A549 (cell line): Measurements from ENCODE around the gene ENTPD5. TPM values are rescaled to one million over a fixed set of nuclear protein-coding genes. Genes with fewer than 3 reads are reported as not detected.

ENCODE experiments used
- ATAC-seq, 2 experiments: fragments of 200-7000 bp in 1 of 2; fragments of >200 bp in 1 of 2; cut with Nextera tagmentation in 1 of 2; cut with Tn5 transposase in 1 of 2; 3 replicates each; pipeline versions ENCODE4 v1.8.0 to v1.9.1; 2018 to 2020; ENCODE audit warnings: mild to moderate bottlenecking in 1 of 2, moderate library complexity in 1 of 2
- CTCF ChIA-PET: fragments of 300-600 bp; sonication (Branson Sonifier 250); formaldehyde crosslinking; extraction: SDS; loops from one replicate; lab custom pipeline; 2021; ENCODE audit warnings: antibody characterized with exemption, inconsistent platforms; lab: Yijun Ruan, JAX
- POLR2A ChIA-PET: fragments of 350-600 bp; formaldehyde crosslinking; extraction: SDS; loops from one replicate; lab custom pipeline; 2021; ENCODE audit warnings: antibody characterized with exemption, inconsistent platforms; lab: Yijun Ruan, JAX
- DNase-seq, 2 experiments: peaks; one replicate each; pipeline versions ENCODE4 v3.0.0 to v3.0.0-alpha.2; 2011 to 2016; ENCODE audit warnings: low read depth in 1 of 2, low spot score in 1 of 2
- FAIRE-seq: peaks from 2 replicates; lab custom pipeline; 2011; peaks lifted over from hg19 to GRCh38; lab: Jason Lieb, UNC
- H3K27ac ChIP-seq, 2 experiments: fragments of >200 bp; sonication (Bioruptor Twin); formaldehyde crosslinking; 3 replicates each; pipeline ENCODE4 v1.5.1; 2016 to 2017
- H3K4me1 ChIP-seq: fragments of >200 bp; sonication (Bioruptor Twin); formaldehyde crosslinking; 3 replicates; pipeline ENCODE4 v1.6.1; 2016
- H3K4me2 ChIP-seq: fragments of >200 bp; sonication (Bioruptor Twin); formaldehyde crosslinking; 3 replicates; pipeline ENCODE4 v1.6.1; 2016
- H3K4me3 ChIP-seq: fragments of >200 bp; sonication (Bioruptor Twin); formaldehyde crosslinking; 3 replicates; pipeline ENCODE4 v1.5.1; 2016
- H3K9me3 ChIP-seq: fragments of >200 bp; sonication (Bioruptor Twin); formaldehyde crosslinking; 3 replicates; pipeline ENCODE4 v1.6.1; 2016
- BCL3 ChIP-seq: fragments of >200 bp; sonication (Bioruptor Twin); formaldehyde crosslinking; IDR thresholded peaks from 3 replicates; pipeline ENCODE4 v1.6.1; 2016
- CBX2 ChIP-seq: fragments of 200-600 bp; sonication (generic); IDR thresholded peaks from 2 replicates; pipeline ENCODE4 v1.6.1; 2016; ENCODE audit warnings: low read depth, mild to moderate bottlenecking, borderline replicate concordance
- CEBPB ChIP-seq, 2 experiments: fragments of >200 bp in 1 of 2; sonication (Bioruptor Twin) in 1 of 2; formaldehyde crosslinking in 1 of 2; IDR thresholded peaks; 2 replicates each; pipeline ENCODE4 v1.6.1; 2012 to 2016
- CHD2 ChIP-seq: fragments of 150-350 bp; IDR thresholded peaks from 2 replicates; pipeline ENCODE4 v1.6.1; 2014; ENCODE audit warnings: low read length; ENCODE audit not compliant: partially characterized antibody
- EHMT2 ChIP-seq: fragments of 200-600 bp; sonication (generic); IDR thresholded peaks from 2 replicates; pipeline ENCODE4 v1.6.1; 2016; ENCODE audit warnings: antibody characterized with exemption, low read depth, mild to moderate bottlenecking, moderate library complexity
- ESRRA ChIP-seq: fragments of 150-350 bp; IDR thresholded peaks from 2 replicates; pipeline ENCODE4 v1.6.1; 2014; ENCODE audit warnings: mild to moderate bottlenecking, low read length, borderline replicate concordance
- FOSB ChIP-seq: fragments of 250-450 bp; sonication (Bioruptor Pico); IDR thresholded peaks from 2 replicates; pipeline ENCODE4 v1.5.0; 2020; ENCODE audit warnings: mild to moderate bottlenecking, moderate library complexity
- FOSL2 ChIP-seq, 2 experiments: fragments of 450-650 bp in 1 of 2; fragments of >200 bp in 1 of 2; sonication (Bioruptor Twin) in 1 of 2; formaldehyde crosslinking; IDR thresholded peaks; 2 replicates each; pipeline versions ENCODE4 v1.5.0 to v1.6.1; 2016 to 2020; ENCODE audit warnings: mild to moderate bottlenecking in 1 of 2, moderate library complexity in 1 of 2
- HEYL ChIP-seq: fragments of 250-450 bp; sonication (Bioruptor Pico); IDR thresholded peaks from 2 replicates; pipeline ENCODE4 v1.8.0; 2021; ENCODE audit warnings: mild to moderate bottlenecking, moderate library complexity
- HOXB13 ChIP-seq: fragments of 250-450 bp; sonication (Bioruptor Pico); IDR thresholded peaks from 2 replicates; pipeline ENCODE4 v1.5.0; 2020; ENCODE audit warnings: low read depth, mild to moderate bottlenecking, moderate library complexity
- HOXB5 ChIP-seq: fragments of 250-450 bp; sonication (Bioruptor Pico); IDR thresholded peaks from 2 replicates; pipeline ENCODE4 v1.5.0; 2020; ENCODE audit warnings: mild to moderate bottlenecking, moderate library complexity
- JUNB ChIP-seq: fragments of >200 bp; sonication (Bioruptor Twin); formaldehyde crosslinking; IDR thresholded peaks from 2 replicates; pipeline ENCODE4 v1.6.1; 2016
- MAFK ChIP-seq: fragments of 450-650 bp; IDR thresholded peaks from 2 replicates; pipeline ENCODE4 v1.6.1; 2014; ENCODE audit not compliant: partially characterized antibody
- MYC ChIP-seq: IDR thresholded peaks from 2 replicates; pipeline ENCODE4 v1.6.1; 2012; ENCODE audit warnings: mild to moderate bottlenecking, inconsistent platforms, low read length, improper control_type of control experiment, borderline replicate concordance
- NFE2L2 ChIP-seq: fragments of 150-350 bp; conservative IDR thresholded peaks from 2 replicates; pipeline ENCODE4 v1.6.1; 2014; ENCODE audit warnings: low read length
- POLR2AphosphoS2 ChIP-seq: conservative IDR thresholded peaks from 2 replicates; pipeline ENCODE4 v1.6.1; 2012; ENCODE audit warnings: low read length, improper control_type of control experiment, inconsistent platforms
- RCOR1 ChIP-seq: fragments of 150-350 bp; IDR thresholded peaks from 2 replicates; pipeline ENCODE4 v1.6.1; 2014; ENCODE audit warnings: antibody characterized with exemption, low read length, low read depth
- RNF2 ChIP-seq: fragments of 200-600 bp; sonication (generic); IDR thresholded peaks from 2 replicates; pipeline ENCODE4 v1.6.1; 2016; ENCODE audit warnings: low read depth, mild to moderate bottlenecking, antibody characterized with exemption, moderate library complexity, borderline replicate concordance
- TFCP2L1 ChIP-seq: fragments of 250-450 bp; sonication (Bioruptor Pico); IDR thresholded peaks from 2 replicates; pipeline ENCODE4 v1.5.0; 2021; ENCODE audit warnings: mild to moderate bottlenecking
- TP53 ChIP-seq: fragments of 250-450 bp; sonication (Bioruptor Pico); IDR thresholded peaks from 2 replicates; pipeline ENCODE4 v1.5.0; 2021; ENCODE audit warnings: mild to moderate bottlenecking, moderate library complexity
- ZFP36 ChIP-seq: fragments of 450-650 bp; IDR thresholded peaks from 2 replicates; pipeline ENCODE4 v1.6.1; 2014; ENCODE audit warnings: borderline replicate concordance; ENCODE audit not compliant: partially characterized antibody
- WGBS: methylation state at CpG from one replicate; pipeline ENCODE4 v1.1.6; 2017; ENCODE audit errors: missing lambda C conversion rate; 5-methylcytosine and 5-hydroxymethylcytosine counted together
- polyA plus RNA-seq, 4 experiments: library from polyadenylated mRNA; depleted of rRNA in 3 of 4; stranded (reverse); fragments of >200 nt; fragmentation: RNase III in 1 of 4; extraction: RNeasy Plus Mini Kit Qiagen cat#74134 plus additional on column Dnase treatment in 1 of 4; gene quantifications; 2 replicates in 3 of 4; 3 replicates in 1 of 4; pipeline ENCODE4 v1.2.3, GENCODE V29; 2011 to 2017
- TF ChIP-seq, protein P1 (sequence below): fragments of 150-350 bp; IDR thresholded peaks from 2 replicates; pipeline ENCODE4 v1.6.1; 2014; ENCODE audit warnings: low read depth, mild to moderate bottlenecking, low read length
- TF ChIP-seq, protein P2 (sequence below): fragments of 250-450 bp; sonication (Bioruptor Pico); IDR thresholded peaks from 2 replicates; pipeline ENCODE4 v1.5.0; 2020; ENCODE audit warnings: low read depth, mild to moderate bottlenecking, moderate library complexity
- TF ChIP-seq, protein P3 (sequence below): fragments of 250-450 bp; sonication (Bioruptor Pico); IDR thresholded peaks from 2 replicates; pipeline ENCODE4 v1.5.0; 2021; ENCODE audit warnings: mild to moderate bottlenecking, moderate library complexity, borderline replicate concordance
- TF ChIP-seq, protein P4 (sequence below): fragments of >200 bp; sonication (Bioruptor Twin); formaldehyde crosslinking; IDR thresholded peaks from 2 replicates; pipeline ENCODE4 v1.6.1; 2016
- TF ChIP-seq, protein P5 (sequence below): IDR thresholded peaks from 2 replicates; pipeline ENCODE4 v1.6.1; 2012
- TF ChIP-seq, protein P6 (sequence below): fragments of >200 bp; sonication (Bioruptor Twin); formaldehyde crosslinking; IDR thresholded peaks from 3 replicates; pipeline ENCODE4 v1.5.1; 2016

Gene ENTPD5
- polyA plus RNA-seq, 2 of the 4 experiments (the other 2 are of a cell fraction) = 6.0 to 17.4 TPM

GRCh38 chr14:74062809-74063150 lies 43.7 kb upstream of the ENTPD5 start:
- H3K27ac ChIP-seq = no peak overlapping the region
- peaks cover 22% of the 10 kb centered on the region for H3K4me1 ChIP-seq
- WGBS = 70% methylated on average over 2 of the region's 2 CpGs
- ATAC-seq (peak in 1 of 2 experiments; percentile 37; a peak in 2 of 6 replicates), DNase-seq (no peak), FAIRE-seq (no peak)
- no peak overlapping the region for H3K4me2 ChIP-seq
- TF ChIP-seq NFE2L2 (no peak), CEBPB (IDR thresholded peaks at IDR 0.05) (no peak), HEYL (no peak), RCOR1 (no peak), MAFK (no peak), POLR2AphosphoS2 (no peak), TP53 (no peak), EHMT2 (no peak), JUNB (no peak), ESRRA (no peak), ZFP36 (no peak)
- TF ChIP-seq, protein P1, sequence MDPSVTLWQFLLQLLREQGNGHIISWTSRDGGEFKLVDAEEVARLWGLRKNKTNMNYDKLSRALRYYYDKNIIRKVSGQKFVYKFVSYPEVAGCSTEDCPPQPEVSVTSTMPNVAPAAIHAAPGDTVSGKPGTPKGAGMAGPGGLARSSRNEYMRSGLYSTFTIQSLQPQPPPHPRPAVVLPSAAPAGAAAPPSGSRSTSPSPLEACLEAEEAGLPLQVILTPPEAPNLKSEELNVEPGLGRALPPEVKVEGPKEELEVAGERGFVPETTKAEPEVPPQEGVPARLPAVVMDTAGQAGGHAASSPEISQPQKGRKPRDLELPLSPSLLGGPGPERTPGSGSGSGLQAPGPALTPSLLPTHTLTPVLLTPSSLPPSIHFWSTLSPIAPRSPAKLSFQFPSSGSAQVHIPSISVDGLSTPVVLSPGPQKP = no peak
- ChIA-PET POLR2A (no interaction called here), CTCF (no interaction called here)
- H3K4me3 ChIP-seq = no peak overlapping the region
- H3K9me3 ChIP-seq = no peaks in the 10 kb centered on the region

- POLR2A ChIA-PET = no interaction called here
- ATAC-seq = no peak
- H3K4me2 ChIP-seq = no peak overlapping the region
- H3K27ac ChIP-seq = no peak overlapping the region
- no peaks in the 10 kb centered on the region for H3K9me3 ChIP-seq
- 68% methylated on average over 3 of the region's 3 CpGs for WGBS
- peaks cover 4% of the 10 kb centered on the region; the same call in 1 of the 3 replicates for H3K4me1 ChIP-seq
- DNase-seq = no peak
- TF ChIP-seq, protein P2, sequence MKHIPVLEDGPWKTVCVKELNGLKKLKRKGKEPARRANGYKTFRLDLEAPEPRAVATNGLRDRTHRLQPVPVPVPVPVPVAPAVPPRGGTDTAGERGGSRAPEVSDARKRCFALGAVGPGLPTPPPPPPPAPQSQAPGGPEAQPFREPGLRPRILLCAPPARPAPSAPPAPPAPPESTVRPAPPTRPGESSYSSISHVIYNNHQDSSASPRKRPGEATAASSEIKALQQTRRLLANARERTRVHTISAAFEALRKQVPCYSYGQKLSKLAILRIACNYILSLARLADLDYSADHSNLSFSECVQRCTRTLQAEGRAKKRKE (CRISPR knock-in tag) = no peak
- TF ChIP-seq HOXB5 (no peak), FOSL2 (IDR thresholded peaks at IDR 0.05) (no peak), FOSL2 (CRISPR knock-in tag; IDR thresholded peaks at IDR 0.05) (no peak), CBX2 (no peak), TFCP2L1 (CRISPR knock-in tag) (no peak), BCL3 (no peak), HOXB13 (no peak), FOSB (CRISPR knock-in tag) (no peak), CHD2 (no peak), MYC (no peak), RNF2 (no peak), EHMT2 (no peak)
- TF ChIP-seq, protein P3, sequence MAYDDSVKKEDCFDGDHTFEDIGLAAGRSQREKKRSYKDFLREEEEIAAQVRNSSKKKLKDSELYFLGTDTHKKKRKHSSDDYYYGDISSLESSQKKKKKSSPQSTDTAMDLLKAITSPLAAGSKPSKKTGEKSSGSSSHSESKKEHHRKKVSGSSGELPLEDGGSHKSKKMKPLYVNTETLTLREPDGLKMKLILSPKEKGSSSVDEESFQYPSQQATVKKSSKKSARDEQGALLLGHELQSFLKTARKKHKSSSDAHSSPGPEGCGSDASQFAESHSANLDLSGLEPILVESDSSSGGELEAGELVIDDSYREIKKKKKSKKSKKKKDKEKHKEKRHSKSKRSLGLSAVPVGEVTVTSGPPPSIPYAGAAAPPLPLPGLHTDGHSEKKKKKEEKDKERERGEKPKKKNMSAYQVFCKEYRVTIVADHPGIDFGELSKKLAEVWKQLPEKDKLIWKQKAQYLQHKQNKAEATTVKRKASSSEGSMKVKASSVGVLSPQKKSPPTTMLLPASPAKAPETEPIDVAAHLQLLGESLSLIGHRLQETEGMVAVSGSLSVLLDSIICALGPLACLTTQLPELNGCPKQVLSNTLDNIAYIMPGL (CRISPR knock-in tag) = no peak
- TF ChIP-seq, protein P4, sequence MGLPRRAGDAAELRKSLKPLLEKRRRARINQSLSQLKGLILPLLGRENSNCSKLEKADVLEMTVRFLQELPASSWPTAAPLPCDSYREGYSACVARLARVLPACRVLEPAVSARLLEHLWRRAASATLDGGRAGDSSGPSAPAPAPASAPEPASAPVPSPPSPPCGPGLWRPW = no peak
- TF ChIP-seq, protein P5, sequence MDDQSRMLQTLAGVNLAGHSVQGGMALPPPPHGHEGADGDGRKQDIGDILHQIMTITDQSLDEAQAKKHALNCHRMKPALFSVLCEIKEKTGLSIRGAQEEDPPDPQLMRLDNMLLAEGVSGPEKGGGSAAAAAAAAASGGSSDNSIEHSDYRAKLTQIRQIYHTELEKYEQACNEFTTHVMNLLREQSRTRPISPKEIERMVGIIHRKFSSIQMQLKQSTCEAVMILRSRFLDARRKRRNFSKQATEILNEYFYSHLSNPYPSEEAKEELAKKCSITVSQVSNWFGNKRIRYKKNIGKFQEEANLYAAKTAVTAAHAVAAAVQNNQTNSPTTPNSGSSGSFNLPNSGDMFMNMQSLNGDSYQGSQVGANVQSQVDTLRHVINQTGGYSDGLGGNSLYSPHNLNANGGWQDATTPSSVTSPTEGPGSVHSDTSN = no peak
- TF ChIP-seq, protein P6, sequence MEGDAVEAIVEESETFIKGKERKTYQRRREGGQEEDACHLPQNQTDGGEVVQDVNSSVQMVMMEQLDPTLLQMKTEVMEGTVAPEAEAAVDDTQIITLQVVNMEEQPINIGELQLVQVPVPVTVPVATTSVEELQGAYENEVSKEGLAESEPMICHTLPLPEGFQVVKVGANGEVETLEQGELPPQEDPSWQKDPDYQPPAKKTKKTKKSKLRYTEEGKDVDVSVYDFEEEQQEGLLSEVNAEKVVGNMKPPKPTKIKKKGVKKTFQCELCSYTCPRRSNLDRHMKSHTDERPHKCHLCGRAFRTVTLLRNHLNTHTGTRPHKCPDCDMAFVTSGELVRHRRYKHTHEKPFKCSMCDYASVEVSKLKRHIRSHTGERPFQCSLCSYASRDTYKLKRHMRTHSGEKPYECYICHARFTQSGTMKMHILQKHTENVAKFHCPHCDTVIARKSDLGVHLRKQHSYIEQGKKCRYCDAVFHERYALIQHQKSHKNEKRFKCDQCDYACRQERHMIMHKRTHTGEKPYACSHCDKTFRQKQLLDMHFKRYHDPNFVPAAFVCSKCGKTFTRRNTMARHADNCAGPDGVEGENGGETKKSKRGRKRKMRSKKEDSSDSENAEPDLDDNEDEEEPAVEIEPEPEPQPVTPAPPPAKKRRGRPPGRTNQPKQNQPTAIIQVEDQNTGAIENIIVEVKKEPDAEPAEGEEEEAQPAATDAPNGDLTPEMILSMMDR = no peak
- FAIRE-seq = no peak
- H3K4me3 ChIP-seq = no peak overlapping the region
- CTCF ChIA-PET = no interaction called here
These were observed 30.9 kb upstream of the ENTPD5 start for GRCh38 chr14:74049876-74050495.
